IPS-NIHi7 (cell line): Measurements from ENCODE around the gene PSME1.
A peak's percentile ranks its signal among the peaks of the same experiment; 100 is the strongest.

Experiments used
- DNase-seq: peaks from one replicate; pipeline ENCODE4 v3.0.0; 2012; ENCODE audit warnings: mixed read lengths; ENCODE audit errors: extremely low spot score

The PSME1 gene

DNA sequence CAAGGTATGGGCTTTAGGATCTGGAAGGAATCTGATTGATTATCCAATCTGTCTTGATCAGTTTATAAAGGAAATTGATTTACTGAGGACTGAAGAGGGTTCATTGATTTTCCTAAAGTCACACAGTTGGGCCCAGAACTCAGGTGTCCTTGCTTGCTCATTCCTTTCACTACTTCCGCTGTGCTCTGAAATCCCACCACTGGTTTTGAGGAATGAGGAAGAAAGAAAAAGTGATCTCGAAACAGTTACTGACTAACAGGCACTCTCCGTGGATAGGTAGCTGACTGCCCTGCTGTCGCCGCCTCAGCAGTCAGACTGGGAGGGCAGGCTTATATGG, 5.6 kb upstream of the PSME1 start, which contains the start of gene FITM1:
Gene FITM1, plus strand, starts transcription at position 280 of the 337 bp plus-strand sequence. CDS start 905 bp downstream, outside the sequence.
- no peak for DNase-seq

DNA sequence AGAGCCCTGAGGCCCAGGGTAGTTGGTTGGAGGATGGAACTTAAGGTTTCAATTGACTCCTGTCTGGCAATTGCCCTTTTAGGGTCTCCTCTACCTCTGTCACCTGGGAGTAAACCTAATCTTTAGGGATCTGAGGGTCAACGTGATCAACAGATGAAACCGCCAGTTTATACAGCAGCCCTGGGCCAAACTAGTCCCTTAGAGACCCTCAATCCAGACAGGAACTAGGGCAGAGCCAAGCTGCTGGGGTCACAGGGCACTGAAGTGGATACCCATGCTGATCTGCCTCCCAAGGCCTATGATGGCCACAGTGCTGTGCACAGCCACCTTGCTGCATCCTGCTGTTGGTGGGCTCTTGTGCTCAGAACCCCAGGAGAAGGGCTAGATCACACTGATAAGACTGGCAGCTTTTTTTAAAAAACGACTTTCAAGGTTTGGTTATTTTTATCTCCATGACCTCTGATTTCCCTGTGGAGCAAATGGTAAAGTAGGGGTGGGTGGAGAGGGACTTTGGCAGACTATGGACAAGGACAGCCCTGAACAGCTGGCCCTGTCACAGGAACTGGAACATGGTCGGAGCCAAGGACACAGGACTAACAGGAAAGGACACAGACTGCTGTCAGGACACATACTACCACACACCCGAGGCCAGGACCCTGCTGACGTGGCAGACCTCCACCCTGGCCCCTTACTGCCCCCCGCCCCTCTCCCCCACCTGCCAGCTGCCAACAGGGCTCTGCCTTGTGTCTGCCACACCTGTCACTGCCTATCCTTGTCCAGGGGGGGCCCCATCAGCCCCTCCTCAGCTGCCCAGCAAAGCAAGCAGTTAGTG, 5.1 kb upstream of the PSME1 start:
- DNase-seq = no peak

DNA sequence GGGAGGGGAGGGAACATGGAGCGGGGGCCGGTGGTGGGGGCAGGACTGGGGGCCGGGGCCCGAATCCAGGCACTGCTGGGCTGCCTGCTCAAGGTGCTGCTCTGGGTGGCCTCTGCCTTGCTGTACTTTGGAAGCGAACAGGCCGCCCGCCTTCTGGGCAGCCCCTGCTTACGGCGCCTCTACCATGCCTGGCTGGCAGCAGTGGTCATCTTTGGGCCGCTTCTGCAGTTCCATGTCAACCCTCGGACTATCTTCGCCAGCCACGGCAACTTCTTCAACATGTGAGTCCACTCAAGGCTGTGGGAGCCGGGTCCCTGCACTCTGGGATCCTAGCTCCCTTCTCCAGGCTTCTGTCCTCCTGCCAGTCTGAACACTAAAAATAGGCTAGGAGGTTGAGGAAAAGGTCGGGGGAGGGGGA, 4.4 kb upstream of the PSME1 start:
- DNase-seq = no peak

DNA sequence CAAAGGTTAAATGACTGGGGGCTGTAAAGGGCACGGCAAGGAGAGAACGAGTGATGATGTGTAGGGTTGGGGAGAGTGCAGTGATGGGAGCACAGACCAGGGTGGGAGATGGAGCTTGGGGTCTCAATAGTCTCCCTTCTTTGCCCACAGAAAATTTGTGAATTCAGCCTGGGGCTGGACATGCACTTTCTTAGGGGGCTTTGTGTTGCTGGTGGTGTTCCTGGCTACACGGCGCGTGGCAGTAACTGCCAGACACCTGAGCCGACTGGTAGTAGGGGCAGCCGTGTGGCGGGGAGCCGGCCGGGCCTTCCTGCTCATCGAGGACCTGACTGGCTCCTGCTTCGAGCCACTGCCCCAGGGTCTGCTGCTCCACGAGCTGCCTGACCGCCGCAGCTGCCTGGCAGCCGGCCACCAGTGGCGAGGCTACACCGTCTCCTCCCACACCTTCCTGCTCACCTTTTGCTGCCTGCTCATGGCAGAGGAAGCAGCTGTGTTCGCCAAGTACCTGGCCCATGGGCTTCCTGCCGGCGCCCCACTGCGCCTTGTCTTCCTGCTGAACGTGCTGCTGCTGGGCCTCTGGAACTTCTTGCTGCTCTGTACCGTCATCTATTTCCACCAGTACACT, 3.8 kb upstream of the PSME1 start:
- no peak for DNase-seq

DNA sequence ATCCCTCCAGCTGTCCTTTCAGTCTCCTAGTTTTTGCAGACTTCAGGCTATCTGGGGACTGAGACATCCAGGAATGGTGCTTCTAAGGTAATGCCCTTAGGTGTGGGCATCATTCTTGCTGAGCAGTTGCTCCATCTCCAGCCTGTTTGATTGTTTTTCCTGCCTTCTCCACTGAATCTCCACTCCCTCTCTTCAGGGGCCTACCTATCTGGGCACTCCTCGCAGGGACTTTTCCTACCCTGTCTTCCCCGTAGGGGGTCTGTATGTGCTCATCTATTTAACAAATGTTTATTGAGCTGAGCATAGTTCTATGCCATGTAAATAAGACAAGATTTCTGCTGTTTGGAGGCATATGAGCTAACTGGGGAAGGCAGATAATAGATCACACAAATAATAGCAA, 3.0 kb upstream of the PSME1 start:
- DNase-seq = no peak

DNA sequence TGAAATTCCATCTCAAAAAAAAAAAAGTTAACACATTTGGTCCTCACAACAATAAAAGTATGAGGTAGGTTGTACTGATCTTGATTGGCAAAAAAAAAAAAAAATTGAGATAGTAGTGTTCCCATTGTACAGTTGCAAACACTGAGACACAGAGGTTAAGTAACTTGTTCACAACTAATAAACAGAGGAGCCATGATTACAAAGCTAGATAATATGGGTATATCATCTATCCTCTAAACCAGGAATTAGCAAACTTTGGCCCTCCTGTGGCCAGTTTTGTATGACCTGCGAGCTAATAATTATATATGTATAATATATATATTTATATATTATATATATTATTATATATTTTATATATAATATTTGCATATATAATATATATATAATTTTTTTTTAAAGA, 2.3 kb upstream of the PSME1 start:
- no peak for DNase-seq

DNA sequence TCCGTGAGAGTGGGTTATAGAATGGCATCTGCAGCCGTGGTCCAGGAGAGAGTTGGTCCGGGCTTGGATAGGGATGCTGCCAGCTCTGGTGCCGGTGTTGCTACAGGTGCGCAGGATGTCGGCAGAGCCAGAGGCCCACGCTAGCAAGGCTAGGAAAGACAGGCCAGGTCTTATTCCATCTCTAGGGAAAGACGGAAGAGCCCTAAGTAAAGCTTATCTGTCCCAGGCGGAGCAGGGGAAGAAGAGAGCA, 485 bp upstream of the PSME1 start:
- DNase-seq = no peak

DNA sequence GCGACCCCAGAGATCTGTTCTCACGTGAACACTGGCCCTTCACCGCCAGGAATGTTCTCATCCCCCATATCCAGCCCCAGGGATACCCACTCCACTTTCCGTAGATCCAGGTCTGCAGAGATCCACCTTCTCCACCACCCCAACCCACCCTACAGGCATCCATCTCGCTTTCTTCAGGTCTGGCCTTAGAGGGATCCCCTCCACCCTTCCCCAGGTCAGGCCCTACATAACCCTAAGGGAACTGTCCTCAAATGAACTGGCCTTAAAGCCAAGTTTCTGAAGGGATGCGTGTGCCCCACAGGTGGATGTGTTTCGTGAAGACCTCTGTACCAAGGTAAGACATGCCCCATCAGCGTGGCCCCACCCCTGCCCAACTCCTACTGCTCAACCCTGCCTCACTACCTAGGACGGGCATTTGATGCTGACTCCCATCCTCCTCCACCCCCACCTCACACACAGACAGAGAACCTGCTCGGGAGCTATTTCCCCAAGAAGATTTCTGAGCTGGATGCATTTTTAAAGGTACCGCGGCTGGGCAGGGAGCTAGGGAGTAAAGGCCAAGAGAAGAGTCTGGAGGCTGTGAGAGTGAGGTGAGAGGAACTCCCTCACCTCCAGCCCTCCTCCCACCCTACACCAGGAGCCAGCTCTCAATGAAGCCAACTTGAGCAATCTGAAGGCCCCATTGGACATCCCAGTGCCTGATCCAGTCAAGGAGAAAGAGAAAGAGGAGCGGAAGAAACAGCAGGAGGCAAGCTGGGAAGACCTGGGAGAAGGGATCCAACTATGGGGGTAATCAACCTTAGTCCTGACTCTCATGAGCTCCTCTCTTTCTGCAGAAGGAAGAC, 912 bp downstream of the PSME1 start:
- DNase-seq = no peak

DNA sequence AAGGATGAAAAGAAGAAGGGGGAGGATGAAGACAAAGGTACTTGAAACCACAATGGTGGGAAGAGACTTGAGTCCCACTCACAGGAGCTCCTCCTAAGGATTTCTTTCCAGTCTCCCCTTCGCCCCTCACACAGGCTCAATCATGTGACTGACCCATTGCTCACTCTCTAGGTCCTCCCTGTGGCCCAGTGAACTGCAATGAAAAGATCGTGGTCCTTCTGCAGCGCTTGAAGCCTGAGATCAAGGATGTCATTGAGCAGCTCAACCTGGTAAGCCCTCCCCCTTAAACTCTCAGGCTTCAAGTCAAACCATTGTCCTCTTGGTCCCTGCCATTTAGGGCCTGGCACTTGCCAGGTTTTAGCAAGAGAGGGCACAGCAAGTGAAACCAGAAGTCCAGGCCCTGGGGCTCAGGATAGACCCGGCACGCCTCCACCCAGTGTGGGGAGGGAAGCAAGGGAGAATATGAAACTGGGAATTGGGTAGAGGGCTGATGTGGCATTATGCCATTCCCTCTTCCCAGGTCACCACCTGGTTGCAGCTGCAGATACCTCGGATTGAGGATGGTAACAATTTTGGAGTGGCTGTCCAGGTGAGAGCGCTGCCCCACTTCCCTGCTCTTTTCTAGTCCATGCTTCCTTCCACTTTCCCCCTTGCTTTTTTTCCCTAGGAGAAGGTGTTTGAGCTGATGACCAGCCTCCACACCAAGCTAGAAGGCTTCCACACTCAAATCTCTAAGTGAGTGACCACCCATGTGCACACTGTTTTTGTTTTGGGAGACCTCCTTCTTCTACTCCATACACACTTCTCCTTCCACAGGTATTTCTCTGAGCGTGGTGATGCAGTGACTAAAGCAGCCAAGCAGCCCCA, 1.8 kb downstream of the PSME1 start:
- no peak for DNase-seq

DNA sequence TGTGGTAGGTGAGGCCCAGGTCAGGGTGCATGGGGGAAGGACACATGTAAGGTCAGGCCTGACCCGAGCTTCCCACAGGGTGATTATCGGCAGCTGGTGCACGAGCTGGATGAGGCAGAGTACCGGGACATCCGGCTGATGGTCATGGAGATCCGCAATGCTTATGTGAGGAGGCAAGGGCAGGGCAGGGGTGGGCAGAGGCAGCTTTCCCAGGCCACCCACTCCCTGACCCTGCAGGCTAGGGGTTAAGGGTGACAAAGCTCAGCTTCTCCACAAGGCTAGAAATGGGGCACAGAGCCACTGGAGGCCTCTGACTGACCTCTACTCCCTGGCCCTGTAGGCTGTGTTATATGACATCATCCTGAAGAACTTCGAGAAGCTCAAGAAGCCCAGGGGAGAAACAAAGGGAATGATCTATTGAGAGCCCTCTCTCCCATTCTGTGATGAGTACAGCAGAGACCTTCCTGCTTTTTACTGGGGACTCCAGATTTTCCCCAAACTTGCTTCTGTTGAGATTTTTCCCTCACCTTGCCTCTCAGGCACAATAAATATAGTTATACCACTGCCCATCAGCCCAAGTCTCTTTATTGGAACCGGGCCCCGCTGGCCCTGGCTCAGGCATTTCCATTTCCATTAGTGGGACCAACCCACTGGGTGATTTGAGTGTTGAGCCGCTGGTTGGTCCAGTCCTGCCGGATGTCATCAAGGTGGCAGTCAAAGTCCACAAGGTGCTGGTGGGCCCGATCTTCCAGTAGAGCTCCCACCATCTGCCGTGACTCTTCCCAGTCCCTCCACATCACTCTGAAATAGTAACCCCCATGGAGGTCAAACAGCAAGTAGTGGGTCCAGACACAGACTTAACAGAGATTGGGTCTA, 2.6 kb downstream of the PSME1 start:
- no peak for DNase-seq

DNA sequence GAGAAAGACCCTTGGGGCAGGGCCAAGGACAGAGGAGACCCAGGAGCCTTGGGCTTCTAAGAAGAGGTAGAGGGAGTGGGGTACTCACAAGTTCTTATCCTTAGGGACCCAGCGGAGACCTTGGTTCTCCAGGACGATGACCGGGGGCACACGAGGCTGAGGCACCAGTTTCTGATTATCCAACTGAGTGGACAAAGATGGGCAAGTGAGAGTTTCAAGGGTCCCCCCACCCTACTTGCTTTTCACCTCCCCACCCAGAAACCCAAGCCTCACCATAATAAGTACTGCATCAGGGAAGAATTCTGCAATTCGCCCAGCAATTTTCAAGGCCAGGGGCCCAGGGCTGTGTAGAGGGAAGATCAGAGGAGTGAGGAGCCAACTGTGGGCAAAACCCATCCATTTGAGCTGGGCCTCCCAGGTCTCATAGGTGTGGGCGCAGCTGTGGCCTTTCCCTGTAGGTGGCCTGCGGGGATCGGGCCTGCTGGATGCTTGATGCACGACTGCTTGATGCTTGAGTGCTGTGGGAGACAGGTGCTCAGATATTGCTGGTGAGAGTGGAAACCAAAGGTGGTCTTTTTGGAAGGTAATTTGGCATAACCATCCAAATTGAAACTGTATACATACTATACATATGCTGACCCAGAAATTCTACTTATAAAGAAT, 3.4 kb downstream of the PSME1 start:
- DNase-seq = no peak

DNA sequence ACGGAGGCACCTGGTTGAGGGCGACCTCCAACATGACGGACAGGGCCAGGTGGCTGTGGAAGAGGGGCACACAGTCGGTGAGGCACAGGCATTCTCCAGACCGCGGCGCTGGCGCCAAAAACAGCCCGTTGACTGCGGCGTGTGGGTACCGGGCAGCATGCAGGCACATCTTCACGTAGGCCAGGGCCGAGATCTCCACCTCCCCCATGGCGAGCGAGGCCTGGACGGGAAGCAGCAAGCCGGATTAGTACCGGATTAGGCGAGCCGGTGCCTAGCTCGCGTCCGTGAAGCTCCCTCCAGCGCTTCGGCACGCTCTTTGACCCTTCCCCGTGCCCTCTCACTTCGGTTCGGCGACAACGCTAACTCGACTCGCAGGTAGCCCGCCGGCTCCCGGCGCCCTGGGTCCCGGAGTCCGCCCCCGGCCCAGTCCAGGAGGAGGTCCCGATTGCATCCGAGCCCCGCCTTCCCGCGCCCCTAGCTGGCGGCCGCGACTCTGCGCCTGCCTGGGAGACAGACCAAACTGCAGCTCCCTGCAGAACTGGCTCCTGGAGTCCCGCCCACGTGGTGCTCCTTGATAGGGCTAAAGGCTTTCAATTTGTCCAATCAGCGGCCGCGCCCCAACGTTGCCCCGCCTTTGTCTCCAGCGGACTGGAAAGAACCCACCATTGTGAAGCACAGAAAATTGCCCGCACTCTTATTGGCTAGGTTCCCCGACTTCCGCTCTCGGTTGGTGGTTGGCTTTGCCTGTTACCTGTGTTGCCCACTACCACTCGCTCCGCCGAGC, 5.3 kb downstream of the PSME1 start, which contains the start of gene EMC9:
Gene EMC9, minus strand, starts transcription at position 495 of the 784 bp plus-strand sequence. Its CDS starts 287 bp downstream, at position 208.
- DNase-seq = peak; percentile 96

DNA sequence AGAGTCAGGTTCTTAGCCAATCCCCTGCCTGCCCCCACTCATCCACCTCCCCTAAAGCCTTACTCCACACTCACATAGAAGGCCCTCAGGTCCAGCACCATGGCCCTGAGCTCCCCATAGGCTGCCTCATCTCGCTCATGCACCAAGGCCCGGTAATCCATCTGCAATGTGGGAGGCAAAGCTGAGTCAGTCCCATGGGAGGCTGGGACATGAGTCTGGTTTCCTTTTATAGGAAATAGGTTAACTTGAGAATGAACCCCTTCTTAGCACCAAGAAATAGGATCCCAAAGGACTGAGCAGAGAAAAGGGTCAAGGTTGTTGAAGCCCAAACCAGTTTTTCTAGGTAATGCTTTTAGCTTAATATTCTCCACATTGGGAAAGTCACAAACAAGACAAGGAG, 7.5 kb downstream of the PSME1 start:
- DNase-seq = no peak

DNA sequence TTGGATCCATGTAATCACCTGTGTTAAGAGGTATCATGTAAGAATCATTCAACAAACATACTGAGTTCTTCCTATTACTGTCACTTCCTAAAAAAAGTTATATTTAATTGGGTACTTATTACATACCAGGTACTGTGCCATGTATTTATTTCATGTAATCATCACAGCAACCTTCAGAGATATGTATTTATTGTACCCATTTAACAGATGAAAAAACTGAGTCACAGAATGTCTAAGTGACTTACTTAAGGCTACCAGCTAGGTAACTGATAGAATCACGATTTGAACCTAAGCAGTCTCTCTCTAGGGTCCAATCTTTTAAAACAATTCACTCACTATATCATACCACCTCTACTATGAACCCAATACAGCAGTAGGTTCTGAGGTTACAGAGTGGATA, 8.5 kb downstream of the PSME1 start:
- DNase-seq = no peak

DNA sequence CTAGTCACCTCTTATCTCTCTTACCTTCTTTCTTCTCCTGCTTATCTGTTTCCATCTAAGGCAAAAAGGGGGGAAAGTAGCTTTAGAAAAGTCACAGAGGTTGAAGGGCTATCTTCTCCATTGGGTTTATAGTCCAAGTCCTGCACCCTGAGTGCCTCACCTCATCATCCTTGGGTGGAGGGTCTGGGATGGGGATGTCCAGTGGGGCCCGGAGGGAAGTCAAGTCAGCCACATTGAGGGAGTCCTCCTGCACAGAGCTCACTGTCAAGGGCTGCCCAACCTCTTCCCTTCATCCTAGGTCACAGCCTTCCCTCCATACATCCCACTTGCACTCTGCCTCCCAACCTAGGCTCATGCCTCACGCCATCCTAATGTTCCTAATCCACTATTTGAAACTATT, 9.2 kb downstream of the PSME1 start:
- no peak for DNase-seq

DNA sequence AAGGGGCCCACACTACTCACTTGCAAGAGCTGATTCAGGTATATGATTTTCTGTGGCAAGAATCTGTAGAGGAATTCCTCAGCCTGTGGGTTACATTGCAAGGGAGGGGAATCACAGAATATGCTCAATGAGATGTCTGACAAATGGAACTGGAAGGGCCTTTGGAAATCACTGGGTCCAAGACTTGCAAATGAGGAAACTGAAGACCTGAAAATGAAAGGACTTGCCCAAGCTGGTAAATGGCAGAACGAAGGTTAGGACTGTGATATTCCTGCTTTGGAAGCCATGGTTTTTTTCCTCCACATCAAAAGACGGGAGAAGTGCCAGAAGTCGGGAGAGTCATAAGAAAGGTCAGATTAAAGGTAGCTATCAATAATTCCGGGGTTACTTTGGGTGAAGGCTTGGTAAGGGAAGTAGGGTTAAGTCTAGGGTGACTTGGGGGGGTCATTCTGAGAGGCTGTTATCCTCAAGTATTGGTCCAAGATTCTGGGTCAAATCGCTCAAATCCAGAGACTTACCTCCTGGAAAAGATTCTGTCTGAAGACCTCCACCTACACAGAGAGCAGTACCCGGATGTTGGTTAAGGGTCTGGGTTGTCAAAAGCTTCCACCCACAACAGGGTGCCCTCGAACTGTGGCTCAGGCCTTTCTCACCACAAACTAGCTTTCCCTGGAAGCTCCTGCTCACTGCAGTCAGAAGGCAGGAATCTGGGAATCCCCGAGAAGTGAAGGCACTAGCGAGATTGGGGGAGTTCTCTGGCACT, 9.9 kb downstream of the PSME1 start:
- no peak for DNase-seq

DNA sequence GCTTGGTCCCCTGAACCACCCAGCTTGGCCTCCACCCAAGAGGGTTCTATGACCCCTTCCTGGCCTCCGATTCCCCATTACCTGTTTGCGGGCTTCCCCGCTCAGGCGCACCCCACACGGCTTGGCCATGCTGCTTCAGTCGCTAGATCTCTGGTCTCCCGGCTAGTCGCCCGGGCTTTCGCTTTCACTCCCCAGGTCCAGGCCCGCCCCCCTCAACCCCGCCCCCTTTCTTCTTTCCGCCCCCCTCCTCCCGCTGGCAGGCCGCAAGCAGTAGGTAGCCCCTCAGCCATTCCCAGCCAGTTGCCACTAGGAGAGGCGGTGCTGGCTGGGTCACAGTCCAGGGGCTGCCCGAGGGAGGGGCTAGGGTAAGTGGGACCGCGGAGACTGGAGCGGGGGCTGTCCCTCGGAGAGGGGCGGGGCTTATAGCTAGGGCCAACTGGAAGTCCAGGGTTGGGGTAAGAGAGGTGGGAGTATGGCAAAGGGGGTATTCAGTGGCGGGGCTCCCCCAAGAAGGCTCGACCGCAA, 10.5 kb downstream of the PSME1 start, which contains the start of gene PSME2:
Gene PSME2, minus strand, starts transcription at position 158 of the 525 bp plus-strand sequence. Its CDS starts 29 bp downstream, at position 129.
- peak; percentile 98 for DNase-seq
